ENCODE results near the gene PRKG1. TPM values are rescaled to one million over a fixed set of nuclear protein-coding genes. Genes with fewer than 3 reads are reported as not detected.

The PRKG1 gene
- total and polyA plus RNA-seq, 12 donors, result 3.8 to 48.1 (median 29.9) TPM

DNA sequence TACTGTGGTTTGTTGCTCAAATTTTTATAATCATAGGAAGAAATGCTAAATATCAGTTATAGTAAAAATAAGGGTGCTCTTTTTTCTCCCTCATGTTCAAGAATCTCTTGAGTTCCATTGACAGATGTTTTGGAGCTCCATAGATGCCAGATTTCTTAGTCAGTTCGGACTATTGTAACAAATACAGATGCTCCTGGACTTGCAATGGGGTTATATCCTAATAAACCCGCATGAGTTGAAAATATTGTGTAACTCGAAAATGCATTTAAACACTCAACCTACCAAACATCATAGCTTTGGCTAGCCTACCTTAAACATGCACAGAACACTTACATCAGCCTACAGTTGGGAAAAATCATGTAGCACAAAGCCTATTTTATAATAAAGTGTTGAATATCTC is 725.8 kb downstream of the PRKG1 start:
- intact Hi-C loops (cut with DNase I), result no loop called here
- no peak for ATAC-seq
- no peak overlapping the region for H3K27ac ChIP-seq

GRCh38 chr10:51800725-51801424 is 726.6 kb downstream of the PRKG1 start:
- 65 to 72% methylated on average over 4 of the region's 4 CpGs for WGBS, 2 donors
- Histone ChIP-seq H3K4me3 (no peak overlapping the region), H3K4me1 (peaks cover 0 to 9% (median 0%) of the 10 kb centered on the region in 9 donors), H3K27ac (no peak overlapping the region), H3K36me3 (no peaks in the 10 kb centered on the region), H3K27me3 (no peaks in the 10 kb centered on the region), H3K9me3 (no peaks in the 10 kb centered on the region)
- ATAC-seq (no peak), DNase-seq (no peak)
- TF ChIP-seq, protein P1, sequence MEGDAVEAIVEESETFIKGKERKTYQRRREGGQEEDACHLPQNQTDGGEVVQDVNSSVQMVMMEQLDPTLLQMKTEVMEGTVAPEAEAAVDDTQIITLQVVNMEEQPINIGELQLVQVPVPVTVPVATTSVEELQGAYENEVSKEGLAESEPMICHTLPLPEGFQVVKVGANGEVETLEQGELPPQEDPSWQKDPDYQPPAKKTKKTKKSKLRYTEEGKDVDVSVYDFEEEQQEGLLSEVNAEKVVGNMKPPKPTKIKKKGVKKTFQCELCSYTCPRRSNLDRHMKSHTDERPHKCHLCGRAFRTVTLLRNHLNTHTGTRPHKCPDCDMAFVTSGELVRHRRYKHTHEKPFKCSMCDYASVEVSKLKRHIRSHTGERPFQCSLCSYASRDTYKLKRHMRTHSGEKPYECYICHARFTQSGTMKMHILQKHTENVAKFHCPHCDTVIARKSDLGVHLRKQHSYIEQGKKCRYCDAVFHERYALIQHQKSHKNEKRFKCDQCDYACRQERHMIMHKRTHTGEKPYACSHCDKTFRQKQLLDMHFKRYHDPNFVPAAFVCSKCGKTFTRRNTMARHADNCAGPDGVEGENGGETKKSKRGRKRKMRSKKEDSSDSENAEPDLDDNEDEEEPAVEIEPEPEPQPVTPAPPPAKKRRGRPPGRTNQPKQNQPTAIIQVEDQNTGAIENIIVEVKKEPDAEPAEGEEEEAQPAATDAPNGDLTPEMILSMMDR (IDR thresholded peaks at IDR 0.05), result no peak
- intact Hi-C loops (cut with DNase I), result no loop called here

More for the DNA sequence above, 725.8 kb downstream of the PRKG1 start:
- Histone ChIP-seq H3K27me3 (no peaks in the 10 kb centered on the region), H3K9me3 (no peaks in the 10 kb centered on the region), H3K4me3 (no peak overlapping the region), H3K36me3 (no peaks in the 10 kb centered on the region), H3K4me1 (peaks cover 0 to 9% (median 0%) of the 10 kb centered on the region in 9 donors)
- DNase-seq, result no peak
- WGBS, 2 donors, result 84 to 86% methylated on average over 3 of the region's 3 CpGs
- TF ChIP-seq, protein P1 (IDR thresholded peaks at IDR 0.05), result no peak

DNA sequence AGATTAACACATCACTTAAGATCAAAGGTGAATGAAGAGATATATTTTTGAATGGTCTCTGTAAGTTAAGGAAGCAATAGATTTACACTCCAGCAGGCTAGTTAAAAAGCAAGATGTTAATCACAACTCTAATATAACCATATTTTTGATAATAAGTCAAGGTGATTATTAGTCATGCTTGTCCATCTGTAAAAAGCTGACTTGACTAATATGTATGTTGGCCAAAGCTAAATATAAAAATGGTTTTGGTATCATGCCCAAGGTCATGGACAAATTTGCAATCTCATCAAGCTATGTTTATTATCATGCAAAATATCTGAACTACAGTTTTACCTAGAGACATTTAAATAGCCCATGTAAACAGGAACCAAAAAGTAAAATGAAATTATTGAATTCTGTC is 727.7 kb downstream of the PRKG1 start:
- intact Hi-C loops (cut with DNase I), result no loop called here
- H3K27me3 ChIP-seq, result no peaks in the 10 kb centered on the region
- H3K9me3 ChIP-seq, result no peaks in the 10 kb centered on the region
- H3K36me3 ChIP-seq, result no peaks in the 10 kb centered on the region
- TF ChIP-seq, protein P1 (IDR thresholded peaks at IDR 0.05), result no peak
- ATAC-seq (no peak), DNase-seq (no peak)
- no peak overlapping the region for H3K27ac ChIP-seq
- no peak overlapping the region for H3K4me3 ChIP-seq
- peaks cover 0 to 9% (median 0%) of the 10 kb centered on the region in 9 donors for H3K4me1 ChIP-seq

DNA sequence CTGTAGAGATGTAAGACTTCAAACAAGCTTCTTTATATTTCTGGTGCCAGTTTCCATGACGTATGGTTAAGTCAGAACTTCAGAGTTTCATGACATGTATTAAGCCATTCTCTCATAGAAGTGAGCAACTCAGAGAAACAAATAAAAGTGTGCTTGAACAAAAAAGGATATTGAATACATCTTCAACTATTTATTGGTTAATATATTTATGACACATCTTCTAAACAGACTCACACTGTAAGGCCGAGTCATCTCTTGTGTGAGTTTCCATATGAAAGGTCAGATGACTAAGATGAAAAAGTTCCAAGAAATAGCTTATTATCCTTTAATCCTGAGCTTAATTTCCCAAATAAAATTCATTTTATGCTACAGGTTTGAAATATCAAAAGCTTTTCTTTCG is 730.6 kb downstream of the PRKG1 start:
- intact Hi-C loops (cut with DNase I), result no loop called here
- Histone ChIP-seq H3K4me3 (no peak overlapping the region), H3K36me3 (no peaks in the 10 kb centered on the region), H3K9me3 (no peaks in the 10 kb centered on the region), H3K4me1 (peaks cover 0 to 9% (median 0%) of the 10 kb centered on the region in 9 donors), H3K27me3 (no peaks in the 10 kb centered on the region), H3K27ac (no peak overlapping the region)
- DNase-seq, result no peak
- WGBS, 2 donors, result 81 to 92% methylated on average over 3 of the region's 3 CpGs
- no peak for ATAC-seq
- TF ChIP-seq, protein P1 (IDR thresholded peaks at IDR 0.05), result no peak
